ENCODE results near the gene IQGAP2.

DNA sequence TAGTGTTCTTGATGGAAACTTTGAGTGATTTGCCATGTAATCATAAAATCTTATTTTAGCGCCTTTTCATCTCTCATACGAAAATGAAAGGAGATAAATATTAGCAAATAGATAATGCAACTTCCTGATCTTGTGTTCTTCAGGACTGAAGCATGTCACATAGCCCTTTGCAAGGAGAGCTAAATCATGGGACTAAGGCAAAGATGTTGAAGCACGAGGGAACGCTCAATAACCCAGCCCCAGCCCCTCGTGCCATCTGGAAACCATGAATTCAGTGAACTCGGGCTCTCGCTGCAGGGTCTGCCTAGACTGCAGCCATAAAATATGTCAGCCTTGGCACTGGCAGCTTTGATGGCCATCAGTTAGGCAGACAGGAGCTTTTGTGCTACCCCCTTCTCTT, 161.9 kb downstream of the IQGAP2 start:
- no peak for TF ChIP-seq ZNF621 (tag by site-specific recombination; IDR thresholded peaks at IDR 0.05)
- TF ChIP-seq, protein P1, sequence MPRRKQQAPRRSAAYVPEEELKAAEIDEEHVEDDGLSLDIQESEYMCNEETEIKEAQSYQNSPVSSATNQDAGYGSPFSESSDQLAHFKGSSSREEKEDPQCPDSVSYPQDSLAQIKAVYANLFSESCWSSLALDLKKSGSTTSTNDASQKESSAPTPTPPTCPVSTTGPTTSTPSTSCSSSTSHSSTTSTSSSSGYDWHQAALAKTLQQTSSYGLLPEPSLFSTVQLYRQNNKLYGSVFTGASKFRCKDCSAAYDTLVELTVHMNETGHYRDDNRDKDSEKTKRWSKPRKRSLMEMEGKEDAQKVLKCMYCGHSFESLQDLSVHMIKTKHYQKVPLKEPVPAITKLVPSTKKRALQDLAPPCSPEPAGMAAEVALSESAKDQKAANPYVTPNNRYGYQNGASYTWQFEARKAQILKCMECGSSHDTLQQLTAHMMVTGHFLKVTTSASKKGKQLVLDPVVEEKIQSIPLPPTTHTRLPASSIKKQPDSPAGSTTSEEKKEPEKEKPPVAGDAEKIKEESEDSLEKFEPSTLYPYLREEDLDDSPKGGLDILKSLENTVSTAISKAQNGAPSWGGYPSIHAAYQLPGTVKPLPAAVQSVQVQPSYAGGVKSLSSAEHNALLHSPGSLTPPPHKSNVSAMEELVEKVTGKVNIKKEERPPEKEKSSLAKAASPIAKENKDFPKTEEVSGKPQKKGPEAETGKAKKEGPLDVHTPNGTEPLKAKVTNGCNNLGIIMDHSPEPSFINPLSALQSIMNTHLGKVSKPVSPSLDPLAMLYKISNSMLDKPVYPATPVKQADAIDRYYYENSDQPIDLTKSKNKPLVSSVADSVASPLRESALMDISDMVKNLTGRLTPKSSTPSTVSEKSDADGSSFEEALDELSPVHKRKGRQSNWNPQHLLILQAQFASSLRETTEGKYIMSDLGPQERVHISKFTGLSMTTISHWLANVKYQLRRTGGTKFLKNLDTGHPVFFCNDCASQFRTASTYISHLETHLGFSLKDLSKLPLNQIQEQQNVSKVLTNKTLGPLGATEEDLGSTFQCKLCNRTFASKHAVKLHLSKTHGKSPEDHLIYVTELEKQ (tag by site-specific recombination; IDR thresholded peaks at IDR 0.05; ENCODE audit: borderline replicate concordance), result no peak
- TF ChIP-seq, protein P2, sequence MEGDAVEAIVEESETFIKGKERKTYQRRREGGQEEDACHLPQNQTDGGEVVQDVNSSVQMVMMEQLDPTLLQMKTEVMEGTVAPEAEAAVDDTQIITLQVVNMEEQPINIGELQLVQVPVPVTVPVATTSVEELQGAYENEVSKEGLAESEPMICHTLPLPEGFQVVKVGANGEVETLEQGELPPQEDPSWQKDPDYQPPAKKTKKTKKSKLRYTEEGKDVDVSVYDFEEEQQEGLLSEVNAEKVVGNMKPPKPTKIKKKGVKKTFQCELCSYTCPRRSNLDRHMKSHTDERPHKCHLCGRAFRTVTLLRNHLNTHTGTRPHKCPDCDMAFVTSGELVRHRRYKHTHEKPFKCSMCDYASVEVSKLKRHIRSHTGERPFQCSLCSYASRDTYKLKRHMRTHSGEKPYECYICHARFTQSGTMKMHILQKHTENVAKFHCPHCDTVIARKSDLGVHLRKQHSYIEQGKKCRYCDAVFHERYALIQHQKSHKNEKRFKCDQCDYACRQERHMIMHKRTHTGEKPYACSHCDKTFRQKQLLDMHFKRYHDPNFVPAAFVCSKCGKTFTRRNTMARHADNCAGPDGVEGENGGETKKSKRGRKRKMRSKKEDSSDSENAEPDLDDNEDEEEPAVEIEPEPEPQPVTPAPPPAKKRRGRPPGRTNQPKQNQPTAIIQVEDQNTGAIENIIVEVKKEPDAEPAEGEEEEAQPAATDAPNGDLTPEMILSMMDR (tag by site-specific recombination; IDR thresholded peaks at IDR 0.05), result no peak
- TF ChIP-seq GLI4 (tag by site-specific recombination; IDR thresholded peaks at IDR 0.05), result no peak
- TF ChIP-seq ZNF76 (tag by site-specific recombination; IDR thresholded peaks at IDR 0.05; ENCODE audit: borderline replicate concordance, low read depth), result no peak
- TF ChIP-seq ZNF19 (tag by site-specific recombination; IDR thresholded peaks at IDR 0.05; ENCODE audit: low read depth), result no peak
- no peak for TF ChIP-seq ZNF132 (tag by site-specific recombination; IDR thresholded peaks at IDR 0.05; ENCODE audit: borderline replicate concordance)
- no peak for TF ChIP-seq KLF8 (tag by site-specific recombination; IDR thresholded peaks at IDR 0.05)
- TF ChIP-seq, protein P3, sequence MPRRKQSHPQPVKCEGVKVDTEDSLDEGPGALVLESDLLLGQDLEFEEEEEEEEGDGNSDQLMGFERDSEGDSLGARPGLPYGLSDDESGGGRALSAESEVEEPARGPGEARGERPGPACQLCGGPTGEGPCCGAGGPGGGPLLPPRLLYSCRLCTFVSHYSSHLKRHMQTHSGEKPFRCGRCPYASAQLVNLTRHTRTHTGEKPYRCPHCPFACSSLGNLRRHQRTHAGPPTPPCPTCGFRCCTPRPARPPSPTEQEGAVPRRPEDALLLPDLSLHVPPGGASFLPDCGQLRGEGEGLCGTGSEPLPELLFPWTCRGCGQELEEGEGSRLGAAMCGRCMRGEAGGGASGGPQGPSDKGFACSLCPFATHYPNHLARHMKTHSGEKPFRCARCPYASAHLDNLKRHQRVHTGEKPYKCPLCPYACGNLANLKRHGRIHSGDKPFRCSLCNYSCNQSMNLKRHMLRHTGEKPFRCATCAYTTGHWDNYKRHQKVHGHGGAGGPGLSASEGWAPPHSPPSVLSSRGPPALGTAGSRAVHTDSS (tag by site-specific recombination; IDR thresholded peaks at IDR 0.05), result no peak
- no peak for TF ChIP-seq ZNF610 (tag by site-specific recombination; IDR thresholded peaks at IDR 0.05; ENCODE audit: borderline replicate concordance)
- TF ChIP-seq, protein P4, sequence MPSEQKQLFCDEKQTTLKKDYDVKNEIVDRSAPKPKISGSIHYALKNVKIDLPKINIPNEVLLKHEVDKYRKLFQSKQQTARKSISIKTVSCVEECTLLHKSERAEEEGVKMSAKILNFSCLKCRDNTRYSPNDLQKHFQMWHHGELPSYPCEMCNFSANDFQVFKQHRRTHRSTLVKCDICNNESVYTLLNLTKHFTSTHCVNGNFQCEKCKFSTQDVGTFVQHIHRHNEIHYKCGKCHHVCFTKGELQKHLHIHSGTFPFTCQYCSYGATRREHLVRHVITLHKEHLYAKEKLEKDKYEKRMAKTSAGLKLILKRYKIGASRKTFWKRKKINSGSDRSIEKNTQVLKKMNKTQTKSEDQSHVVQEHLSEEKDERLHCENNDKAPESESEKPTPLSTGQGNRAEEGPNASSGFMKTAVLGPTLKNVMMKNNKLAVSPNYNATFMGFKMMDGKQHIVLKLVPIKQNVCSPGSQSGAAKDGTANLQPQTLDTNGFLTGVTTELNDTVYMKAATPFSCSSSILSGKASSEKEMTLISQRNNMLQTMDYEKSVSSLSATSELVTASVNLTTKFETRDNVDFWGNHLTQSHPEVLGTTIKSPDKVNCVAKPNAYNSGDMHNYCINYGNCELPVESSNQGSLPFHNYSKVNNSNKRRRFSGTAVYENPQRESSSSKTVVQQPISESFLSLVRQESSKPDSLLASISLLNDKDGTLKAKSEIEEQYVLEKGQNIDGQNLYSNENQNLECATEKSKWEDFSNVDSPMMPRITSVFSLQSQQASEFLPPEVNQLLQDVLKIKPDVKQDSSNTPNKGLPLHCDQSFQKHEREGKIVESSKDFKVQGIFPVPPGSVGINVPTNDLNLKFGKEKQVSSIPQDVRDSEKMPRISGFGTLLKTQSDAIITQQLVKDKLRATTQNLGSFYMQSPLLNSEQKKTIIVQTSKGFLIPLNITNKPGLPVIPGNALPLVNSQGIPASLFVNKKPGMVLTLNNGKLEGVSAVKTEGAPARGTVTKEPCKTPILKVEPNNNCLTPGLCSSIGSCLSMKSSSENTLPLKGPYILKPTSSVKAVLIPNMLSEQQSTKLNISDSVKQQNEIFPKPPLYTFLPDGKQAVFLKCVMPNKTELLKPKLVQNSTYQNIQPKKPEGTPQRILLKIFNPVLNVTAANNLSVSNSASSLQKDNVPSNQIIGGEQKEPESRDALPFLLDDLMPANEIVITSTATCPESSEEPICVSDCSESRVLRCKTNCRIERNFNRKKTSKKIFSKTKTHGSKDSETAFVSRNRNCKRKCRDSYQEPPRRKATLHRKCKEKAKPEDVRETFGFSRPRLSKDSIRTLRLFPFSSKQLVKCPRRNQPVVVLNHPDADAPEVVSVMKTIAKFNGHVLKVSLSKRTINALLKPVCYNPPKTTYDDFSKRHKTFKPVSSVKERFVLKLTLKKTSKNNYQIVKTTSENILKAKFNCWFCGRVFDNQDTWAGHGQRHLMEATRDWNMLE (tag by site-specific recombination; conservative IDR thresholded peaks at IDR 0.05; ENCODE audit: low read depth), result no peak
- no peak for TF ChIP-seq ZNF843 (tag by site-specific recombination; IDR thresholded peaks at IDR 0.05)
- no peak for TF ChIP-seq ZNF274 (IDR thresholded peaks at IDR 0.05; ENCODE audit: low read length)
- TF ChIP-seq ZNF274 (tag by site-specific recombination; IDR thresholded peaks at IDR 0.05; ENCODE audit: borderline replicate concordance), result no peak
- no peak for TF ChIP-seq ZNF768 (tag by site-specific recombination; IDR thresholded peaks at IDR 0.05)

Measured in HEK293 (cell line).